Lower leg skin (tissue), 4 donors: ENCODE measurements around the gene RNF145. TPM values are rescaled to one million over a fixed set of nuclear protein-coding genes. Genes with fewer than 3 reads are reported as not detected.

ENCODE experiments used
- DNase-seq, 2 donors: peaks; one replicate each; pipeline ENCODE4 v3.0.0-alpha.2; 2019; ENCODE audit warnings: low spot score in 2 of 2
- H3K4me3 ChIP-seq: fragments of 200-600 bp; sonication (generic); 2 replicates; pipeline ENCODE4 v1.5.1; 2017; ENCODE audit warnings: mild to moderate bottlenecking, low read depth; ENCODE audit not compliant: poor library complexity, severe bottlenecking
- CTCF ChIP-seq, 3 donors: fragments of 450-650 bp; IDR thresholded peaks; one replicate each; pipeline ENCODE4 v1.5.1; 2016; ENCODE audit warnings: antibody characterized with exemption in 3 of 3, mild to moderate bottlenecking in 3 of 3, moderate library complexity in 2 of 3
- POLR2A ChIP-seq, 2 donors: fragments of 450-650 bp; IDR thresholded peaks; one replicate each; pipeline ENCODE4 v1.6.1; 2016 to 2017; ENCODE audit warnings: antibody characterized with exemption in 2 of 2, mild to moderate bottlenecking in 1 of 2, moderate library complexity in 1 of 2
- WGBS, 2 donors: methylation state at CpG; one replicate each; pipeline ENCODE4 v1.1.5; 2018; 5-methylcytosine and 5-hydroxymethylcytosine counted together
- intact Hi-C: fragments of 100-400 bp; cut with DNase I; formaldehyde crosslinking; loops from one replicate; pipeline ENCODE4 v1.15.0; 2023; ENCODE audit warnings: low total_unique reads
- total RNA-seq, 4 donors: library from RNA; depleted of rRNA; stranded (reverse); fragments of >200 nt; gene quantifications; one replicate each; pipeline ENCODE4 v1.1.0, GENCODE V29; 2016

The RNF145 gene
- total RNA-seq, 4 donors from 2014 or later, result 32.8 to 57.0 (median 43.9) TPM

- TF ChIP-seq POLR2A (IDR thresholded peaks at IDR 0.05), result no peak
- TF ChIP-seq CTCF (IDR thresholded peaks at IDR 0.05), result no peak
- intact Hi-C loops, result no loop called here
- DNase-seq, result no peak
- WGBS, 2 donors, result 84 to 88% methylated on average over 2 of the region's 2 CpGs
- H3K4me3 ChIP-seq, result no peak overlapping the region
These were observed 6.0 kb downstream of the RNF145 start for GRCh38 chr5:159203351-159203750.

GRCh38 chr5:159202151-159202550 lies 7.2 kb downstream of the RNF145 start:
- no peak overlapping the region for H3K4me3 ChIP-seq
- intact Hi-C loops, result no loop called here
- DNase-seq, result no peak
- TF ChIP-seq CTCF (IDR thresholded peaks at IDR 0.05) (no peak), POLR2A (IDR thresholded peaks at IDR 0.05) (no peak)
- 59 to 63% methylated on average over 4 of the region's 4 CpGs for WGBS, 2 donors

GRCh38 chr5:159199780-159200179 lies 9.6 kb downstream of the RNF145 start:
- TF ChIP-seq POLR2A (IDR thresholded peaks at IDR 0.05), result no peak
- no peak for TF ChIP-seq CTCF (IDR thresholded peaks at IDR 0.05)
- DNase-seq, result no peak
- no peak overlapping the region for H3K4me3 ChIP-seq
- WGBS, 2 donors, result 95 to 98% methylated on average over 2 of the region's 2 CpGs
- intact Hi-C loops, result no loop called here

- TF ChIP-seq CTCF (IDR thresholded peaks at IDR 0.05) (no peak), POLR2A (IDR thresholded peaks at IDR 0.05) (no peak)
- no peak for DNase-seq
- H3K4me3 ChIP-seq, result no peak overlapping the region
- intact Hi-C loops, result no loop called here
- 93 to 95% methylated on average over 3 of the region's 3 CpGs for WGBS, 2 donors
These were observed 10.1 kb downstream of the RNF145 start for GRCh38 chr5:159199225-159199624.

- no peak for TF ChIP-seq POLR2A (IDR thresholded peaks at IDR 0.05)
- no peak for TF ChIP-seq CTCF (IDR thresholded peaks at IDR 0.05)
- DNase-seq, result no peak
- intact Hi-C loops, result no loop called here
- no peak overlapping the region for H3K4me3 ChIP-seq
- 96 to 98% methylated on average over 5 of the region's 5 CpGs for WGBS, 2 donors
These were observed 11.0 kb downstream of the RNF145 start for GRCh38 chr5:159198063-159199036.
